ENCODE results near the gene TMEM222.

Gene TMEM222

DNA sequence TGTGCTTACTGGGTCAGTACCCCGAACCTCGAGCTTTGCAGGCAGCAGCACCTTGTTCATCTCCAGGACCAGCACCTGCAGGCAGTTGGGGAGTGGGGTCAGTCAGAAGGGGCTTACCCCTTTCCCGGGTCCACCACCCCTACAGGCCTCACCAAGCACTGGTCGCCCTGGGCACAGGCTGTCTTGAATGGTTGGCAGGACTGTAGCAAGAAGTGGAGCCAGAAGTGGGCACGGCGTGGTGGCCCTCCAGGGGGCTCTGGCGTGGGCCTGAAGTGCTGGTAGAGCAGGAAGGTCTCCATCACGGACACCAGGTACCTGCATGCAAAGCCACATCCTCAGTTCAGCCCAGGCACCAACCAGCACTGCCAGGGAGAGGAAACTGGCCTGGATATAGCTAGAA is 39.6 kb downstream of the TMEM222 start:
- no peak overlapping the region for H3K4me3 ChIP-seq (ENCODE audit: low read depth, low read length)
- TF ChIP-seq, protein P1, sequence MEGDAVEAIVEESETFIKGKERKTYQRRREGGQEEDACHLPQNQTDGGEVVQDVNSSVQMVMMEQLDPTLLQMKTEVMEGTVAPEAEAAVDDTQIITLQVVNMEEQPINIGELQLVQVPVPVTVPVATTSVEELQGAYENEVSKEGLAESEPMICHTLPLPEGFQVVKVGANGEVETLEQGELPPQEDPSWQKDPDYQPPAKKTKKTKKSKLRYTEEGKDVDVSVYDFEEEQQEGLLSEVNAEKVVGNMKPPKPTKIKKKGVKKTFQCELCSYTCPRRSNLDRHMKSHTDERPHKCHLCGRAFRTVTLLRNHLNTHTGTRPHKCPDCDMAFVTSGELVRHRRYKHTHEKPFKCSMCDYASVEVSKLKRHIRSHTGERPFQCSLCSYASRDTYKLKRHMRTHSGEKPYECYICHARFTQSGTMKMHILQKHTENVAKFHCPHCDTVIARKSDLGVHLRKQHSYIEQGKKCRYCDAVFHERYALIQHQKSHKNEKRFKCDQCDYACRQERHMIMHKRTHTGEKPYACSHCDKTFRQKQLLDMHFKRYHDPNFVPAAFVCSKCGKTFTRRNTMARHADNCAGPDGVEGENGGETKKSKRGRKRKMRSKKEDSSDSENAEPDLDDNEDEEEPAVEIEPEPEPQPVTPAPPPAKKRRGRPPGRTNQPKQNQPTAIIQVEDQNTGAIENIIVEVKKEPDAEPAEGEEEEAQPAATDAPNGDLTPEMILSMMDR (IDR thresholded peaks at IDR 0.05; ENCODE audit: insufficient read depth, low read depth, low read length, missing control alignments), result no peak
- DNase-seq (ENCODE audit: low read depth), result no peak

DNA sequence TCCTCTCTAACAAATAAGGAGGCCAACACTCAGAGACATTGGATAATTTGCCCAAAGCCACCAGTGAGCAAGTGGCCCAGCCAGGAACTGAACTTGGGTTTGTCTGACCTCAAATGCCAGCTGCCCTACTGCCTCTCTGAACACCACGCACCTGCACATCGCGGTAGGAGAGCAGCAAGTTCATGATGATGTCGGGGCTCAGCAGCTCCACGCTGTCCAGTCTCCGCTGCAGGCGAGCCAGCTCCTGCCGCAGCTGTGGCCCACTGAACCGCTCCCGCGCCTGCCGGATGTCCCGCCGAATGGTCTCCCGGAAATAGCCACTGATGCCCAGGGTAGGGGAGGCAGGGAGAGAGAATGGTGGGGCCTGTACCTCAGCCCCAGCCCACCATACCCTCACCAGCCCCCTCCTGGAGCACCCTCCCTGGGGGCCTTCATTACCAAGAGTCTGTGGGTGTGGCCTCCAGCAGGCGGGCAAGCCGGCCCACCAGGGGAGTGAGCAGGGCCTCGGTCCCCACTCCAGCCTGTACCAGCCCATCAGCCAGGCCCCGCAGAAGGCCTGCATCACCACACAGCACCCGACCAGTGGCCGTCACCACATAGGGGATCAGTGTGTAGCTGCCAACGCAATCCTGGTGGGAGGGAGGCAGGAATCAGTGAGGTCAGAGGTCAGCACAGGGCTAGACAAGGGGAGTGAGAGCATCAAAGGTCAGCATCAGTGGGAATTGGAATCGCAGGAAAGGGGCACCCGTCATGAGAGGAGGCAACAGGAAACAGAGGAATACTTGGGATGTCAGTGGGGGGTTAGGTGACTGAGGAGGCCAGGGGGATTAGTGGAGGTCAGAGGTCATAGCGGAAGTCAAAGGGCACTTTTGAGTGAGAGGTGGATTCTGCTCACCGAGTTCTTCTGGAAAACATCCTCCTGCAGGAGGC is 42.1 kb downstream of the TMEM222 start:
- DNase-seq (ENCODE audit: low read depth), result no peak
- no peak overlapping the region for H3K4me3 ChIP-seq (ENCODE audit: low read depth, low read length)
- TF ChIP-seq, protein P1 (IDR thresholded peaks at IDR 0.05; ENCODE audit: insufficient read depth, low read depth, low read length, missing control alignments), result no peak

DNA sequence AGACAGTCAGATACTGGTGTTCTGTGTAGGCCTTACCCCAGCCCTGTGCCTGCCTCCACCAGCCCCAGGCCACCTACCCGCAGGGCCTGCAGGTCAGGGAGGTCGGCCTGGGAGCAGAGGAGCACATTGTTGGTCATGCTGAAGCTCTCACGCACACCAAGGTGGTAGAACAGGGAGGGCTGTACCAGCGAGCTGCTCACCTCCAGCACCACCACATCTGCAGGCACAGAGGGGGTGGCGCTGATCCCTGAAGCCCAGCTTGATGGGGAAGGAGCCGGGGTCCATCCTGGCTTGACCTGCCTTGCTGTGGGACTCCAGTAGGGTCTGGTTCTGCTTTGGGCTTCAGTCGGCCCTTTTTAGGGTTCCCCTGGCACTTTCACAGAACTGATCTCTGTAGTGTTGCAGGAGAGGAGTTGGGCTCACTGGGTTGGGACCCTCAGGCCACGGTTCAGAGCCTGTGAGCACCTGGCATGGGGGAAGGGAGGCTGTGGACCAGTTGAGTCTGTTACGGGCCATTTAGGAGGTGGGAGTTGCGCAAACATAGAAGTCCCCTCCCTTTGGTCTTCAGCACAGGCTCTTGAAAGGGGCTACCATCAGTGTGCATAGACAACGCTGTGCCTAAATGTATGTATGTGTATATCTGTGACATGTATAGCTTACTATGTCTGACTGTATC is 42.9 kb downstream of the TMEM222 start:
- DNase-seq (ENCODE audit: low read depth), result no peak
- TF ChIP-seq, protein P1 (IDR thresholded peaks at IDR 0.05; ENCODE audit: insufficient read depth, low read depth, low read length, missing control alignments), result no peak
- H3K4me3 ChIP-seq (ENCODE audit: low read depth, low read length), result no peak overlapping the region

DNA sequence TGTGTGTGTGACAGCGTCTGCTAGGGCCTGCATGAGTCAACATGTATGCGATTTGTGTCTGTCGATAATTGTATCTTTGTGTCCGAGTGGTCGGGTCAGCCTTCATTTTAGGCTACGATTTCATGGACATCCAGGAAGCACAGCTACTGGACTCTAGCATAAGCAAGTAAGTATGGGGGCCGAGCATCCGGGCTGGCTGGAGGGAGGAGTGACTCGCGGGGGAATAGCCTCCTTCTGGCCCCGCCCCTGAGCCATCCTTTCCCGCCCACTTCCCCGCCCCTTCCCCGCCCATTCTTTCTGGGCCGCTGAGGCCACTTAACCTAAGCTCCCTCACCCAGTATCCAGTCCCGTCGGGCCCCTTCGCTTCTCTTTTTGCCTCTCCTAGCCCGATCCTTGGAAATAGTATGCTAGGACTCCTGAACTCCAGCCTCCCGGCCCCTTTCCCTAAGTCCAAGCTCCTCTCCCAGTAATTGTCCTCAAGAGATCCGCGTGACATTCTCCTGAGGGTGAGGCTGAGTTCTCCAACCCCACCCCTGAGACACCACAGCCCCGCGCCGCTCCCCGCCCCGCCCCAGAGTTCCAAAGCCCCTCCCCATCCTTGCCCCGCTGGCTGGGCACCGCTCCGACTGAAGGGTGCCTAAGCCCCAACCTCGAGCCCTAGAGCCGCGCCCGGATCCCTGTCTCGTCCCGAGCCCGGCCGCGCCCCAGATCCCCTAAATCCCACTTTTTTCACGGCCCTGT is 43.6 kb downstream of the TMEM222 start:
- TF ChIP-seq, protein P1 (IDR thresholded peaks at IDR 0.05; ENCODE audit: insufficient read depth, low read depth, low read length, missing control alignments), result no peak
- H3K4me3 ChIP-seq (ENCODE audit: low read depth, low read length), result peak overlapping the region; percentile 72
- peak; percentile 88 for DNase-seq (ENCODE audit: low read depth)

DNA sequence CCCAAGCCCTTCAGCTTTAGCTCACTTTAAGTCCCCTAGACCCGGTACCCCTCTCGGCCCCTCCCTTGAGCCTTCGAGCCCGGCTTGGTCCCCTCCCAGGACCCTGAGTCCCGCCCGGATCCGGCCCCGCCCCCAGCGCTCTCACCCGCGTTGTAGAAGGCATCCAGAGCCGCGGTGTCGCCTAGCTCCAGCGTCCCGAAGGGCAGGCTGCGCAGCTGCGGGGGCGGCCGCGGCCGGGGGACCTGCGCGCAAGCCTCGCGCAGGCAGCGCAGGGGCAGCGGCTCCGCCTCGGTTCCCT is 44.1 kb downstream of the TMEM222 start:
- TF ChIP-seq, protein P1 (IDR thresholded peaks at IDR 0.05; ENCODE audit: insufficient read depth, low read depth, low read length, missing control alignments), result no peak
- peak; percentile 69 for DNase-seq (ENCODE audit: low read depth)
- peak overlapping the region; percentile 72 for H3K4me3 ChIP-seq (ENCODE audit: low read depth, low read length)

DNA sequence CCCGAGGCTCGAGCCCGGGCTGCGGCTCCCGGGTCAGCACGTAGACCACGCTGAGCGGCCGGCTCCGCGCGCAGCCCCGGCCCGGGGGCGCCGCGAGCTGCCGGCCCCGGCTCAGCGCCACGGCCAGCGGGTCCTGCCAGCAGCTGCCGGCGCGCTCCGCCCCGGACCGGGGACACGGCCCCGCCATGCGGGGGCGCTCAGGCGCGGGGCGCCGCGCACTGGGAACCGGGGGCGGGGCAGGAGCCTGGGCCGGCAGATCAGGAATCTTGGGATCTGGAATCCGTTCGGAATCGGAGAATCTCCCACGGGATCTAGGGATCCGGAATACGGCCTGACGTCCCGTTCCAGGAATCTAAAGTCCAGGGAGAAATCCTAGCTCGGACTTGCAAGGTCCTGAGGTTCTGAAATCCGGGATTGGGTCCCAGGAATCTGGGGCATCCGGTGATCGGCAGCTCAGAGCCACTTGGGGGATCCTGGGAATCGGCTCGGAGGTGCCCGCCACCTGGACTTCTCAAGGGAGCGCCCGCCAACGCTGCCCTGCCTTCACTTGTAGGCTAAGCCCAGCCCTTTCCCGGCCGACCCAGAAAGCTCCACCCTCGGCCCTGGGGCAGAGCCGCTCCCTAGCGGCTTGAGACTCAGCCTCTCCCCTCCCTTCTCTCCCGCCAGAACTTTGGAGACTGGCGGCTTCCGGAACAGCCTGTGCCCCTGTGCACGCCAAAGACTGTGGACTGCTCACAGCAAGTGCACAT is 44.6 kb downstream of the TMEM222 start, which contains the start of gene MAP3K6:
TSS of gene MAP3K6 (minus strand) at position 551 of the 749 bp plus-strand sequence. CDS start at position 187, 364 bp downstream.
- H3K4me3 ChIP-seq (ENCODE audit: low read depth, low read length), result peak within 1 kb of the TSS; percentile 72
- DNase-seq (ENCODE audit: low read depth), result peak; percentile 55
- TF ChIP-seq, protein P1 (IDR thresholded peaks at IDR 0.05; ENCODE audit: insufficient read depth, low read depth, low read length, missing control alignments), result peak; percentile 44

Measured in GM12865 (cell line).